Erythroblast (primary cell): ENCODE data around the gene MOCOS.

Experiments used
- GATA1 ChIP-seq: IDR thresholded peaks from 2 replicates; pipeline ENCODE4 v1.6.1; 2011; ENCODE audit warnings: low read depth, mild to moderate bottlenecking, control low read depth, low read length, moderate library complexity
- POLR2A ChIP-seq: IDR thresholded peaks from 2 replicates; pipeline ENCODE4 v1.6.1; 2011; ENCODE audit warnings: mild to moderate bottlenecking, low read length

DNA sequence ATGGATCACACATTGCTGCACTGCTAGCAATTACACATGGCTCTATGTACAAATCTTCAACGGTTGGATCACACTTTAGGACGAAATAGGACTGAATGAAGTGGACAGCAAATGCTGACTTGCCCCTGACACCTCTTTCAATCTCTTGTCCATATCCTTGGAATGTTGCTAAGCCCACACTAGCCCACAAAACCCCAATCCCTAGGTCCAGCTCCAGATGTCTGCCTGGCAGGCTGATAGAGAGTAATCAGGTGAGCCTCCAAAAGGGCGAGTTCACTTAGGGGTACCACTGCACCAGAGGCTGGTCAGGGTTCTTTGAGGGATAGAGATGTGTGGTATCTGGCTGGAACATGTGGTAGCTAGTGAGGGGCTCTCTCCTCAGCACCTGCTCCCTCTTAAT is 91.7 kb downstream of the MOCOS start:
- TF ChIP-seq POLR2A (no peak), GATA1 (no peak)
